GM18505 (cell line): ENCODE results near the gene SH3RF3.

ENCODE experiments used
- ATAC-seq: cut with Tn5 transposase; IDR thresholded peaks from one replicate; pipeline ENCODE4 v1.9.1; 2021; ENCODE audit not compliant: unreplicated experiment
- POLR2A ChIP-seq: IDR thresholded peaks from 4 replicates; pipeline ENCODE4 v1.6.1; 2011; ENCODE audit warnings: borderline replicate concordance; ENCODE audit not compliant: insufficient read depth, insufficient read length; ENCODE audit errors: extremely low read depth

SH3RF3 gene

GRCh38 chr2:109297566-109298490 lies 168.8 kb downstream of the SH3RF3 start:
- no peak for ATAC-seq
- TF ChIP-seq POLR2A: no peak

DNA sequence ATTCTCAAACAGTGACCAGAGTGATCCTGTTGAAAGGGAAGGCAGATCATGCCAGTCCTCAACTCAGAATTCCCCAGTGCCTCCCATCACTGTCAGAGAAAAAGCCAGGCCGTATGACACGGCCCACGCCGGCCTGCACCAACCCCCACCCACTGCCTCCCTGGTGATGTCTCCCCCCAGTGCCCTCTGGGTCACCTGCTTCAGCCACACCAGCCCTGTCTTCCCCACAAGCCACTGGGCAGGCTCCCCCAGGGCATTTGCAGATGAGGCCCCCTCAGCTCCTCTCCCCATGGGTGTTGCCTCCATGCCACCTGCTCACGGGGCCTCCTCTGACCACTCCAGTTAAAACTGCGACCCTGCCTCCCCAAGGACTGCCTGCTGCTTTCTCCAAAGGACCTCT lies 169.8 kb downstream of the SH3RF3 start:
- TF ChIP-seq POLR2A: no peak
- no peak for ATAC-seq

DNA sequence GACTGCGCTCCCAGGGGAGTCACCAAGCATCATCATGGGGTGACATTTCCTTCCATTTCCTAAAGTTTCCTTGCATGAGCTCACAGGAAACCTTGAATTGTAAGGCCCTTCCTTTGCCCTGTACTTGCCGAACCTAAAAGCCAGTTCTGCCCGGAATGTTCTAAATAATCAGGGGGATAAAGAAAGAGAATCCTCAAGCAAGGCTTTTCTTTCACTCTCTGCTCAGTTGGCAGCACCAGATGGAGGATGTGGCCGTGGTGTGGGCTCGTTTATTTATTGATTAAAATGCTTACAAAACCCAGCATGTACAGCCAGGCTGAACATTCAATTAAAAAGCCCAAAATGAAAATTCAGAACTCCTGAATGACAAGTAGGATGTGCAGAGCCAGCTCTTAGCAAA lies 170.5 kb downstream of the SH3RF3 start:
- no peak for ATAC-seq
- TF ChIP-seq POLR2A: no peak

- TF ChIP-seq POLR2A: no peak
- ATAC-seq: no peak
These were observed 171.6 kb downstream of the SH3RF3 start for GRCh38 chr2:109300582-109300981.

DNA sequence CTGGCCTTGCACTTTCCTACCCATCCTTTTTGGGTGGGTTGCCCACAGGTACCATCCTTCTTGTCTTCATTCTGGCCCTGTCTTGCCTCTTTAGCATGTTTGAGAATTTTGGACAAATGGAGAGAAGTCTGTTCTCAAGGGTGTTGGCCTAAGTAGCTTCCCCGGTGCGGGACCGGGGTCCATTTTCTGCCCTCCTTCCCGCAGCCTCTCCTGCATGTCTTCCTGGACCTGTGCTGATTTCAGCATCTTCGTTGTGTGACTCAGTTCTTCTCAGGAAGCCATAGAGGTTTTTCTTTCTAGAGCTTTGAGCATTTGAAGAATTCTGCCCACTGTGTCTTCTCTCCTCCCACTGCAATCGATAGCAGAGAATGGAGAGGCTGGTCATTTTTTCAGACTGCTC lies 172.7 kb downstream of the SH3RF3 start:
- ATAC-seq: no peak
- TF ChIP-seq POLR2A: no peak

- no peak for TF ChIP-seq POLR2A
- no peak for ATAC-seq
These were observed 173.3 kb downstream of the SH3RF3 start for GRCh38 chr2:109302319-109302718.

DNA sequence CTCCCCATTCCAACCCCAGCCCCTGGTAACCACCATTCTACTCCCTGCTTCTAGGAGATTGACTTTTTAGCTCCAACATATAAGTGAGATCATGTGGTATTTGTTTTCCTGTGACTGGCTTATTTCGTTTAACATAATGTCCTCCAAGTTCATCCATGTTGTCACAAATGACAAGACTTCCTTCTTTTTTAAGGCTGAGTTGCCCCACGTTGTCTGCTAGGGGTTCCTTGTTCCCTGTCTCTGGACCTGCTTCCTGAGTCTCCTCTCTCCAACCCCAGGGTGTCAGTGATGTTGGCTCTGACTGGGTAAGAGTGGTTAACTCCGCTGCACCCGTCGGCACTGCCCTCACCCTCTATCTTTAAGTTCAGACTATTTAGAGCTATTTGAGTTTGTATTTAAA lies 175.2 kb downstream of the SH3RF3 start:
- no peak for ATAC-seq
- no peak for TF ChIP-seq POLR2A

- no peak for TF ChIP-seq POLR2A
- ATAC-seq: no peak
These were observed 175.9 kb downstream of the SH3RF3 start for GRCh38 chr2:109304731-109305470.

DNA sequence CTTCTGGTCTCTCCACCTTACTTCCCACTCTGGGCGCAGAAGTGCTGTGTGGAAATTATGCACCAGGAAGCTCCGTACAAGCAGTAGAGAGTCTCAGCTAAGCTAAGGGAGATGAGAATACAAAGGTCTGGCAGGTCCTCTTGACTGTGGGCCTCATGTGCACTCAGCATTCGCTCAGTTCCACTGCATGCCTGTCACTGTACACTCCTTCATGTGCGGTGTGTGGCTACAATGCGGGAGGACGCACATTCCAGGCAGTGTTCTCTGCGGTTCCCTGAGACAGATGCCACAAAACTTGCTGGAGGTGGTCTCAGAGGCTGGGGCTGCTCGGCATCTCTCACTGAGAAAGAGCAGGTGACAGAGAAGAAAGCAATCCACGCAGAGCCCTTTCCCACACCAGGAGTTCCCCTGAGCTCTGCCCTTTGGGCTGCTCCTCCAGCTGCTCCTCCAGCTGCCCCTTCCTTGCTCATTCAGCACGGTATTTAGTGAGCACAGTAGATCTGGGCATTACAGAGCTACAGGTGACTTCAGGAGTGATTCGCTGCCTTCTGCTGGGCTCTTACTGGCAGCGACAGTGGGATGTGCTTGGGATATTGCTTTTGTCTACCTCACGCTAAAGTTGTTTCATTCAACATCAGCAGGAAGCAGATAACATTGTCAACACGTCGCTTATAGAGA lies 176.6 kb downstream of the SH3RF3 start:
- no peak for TF ChIP-seq POLR2A
- no peak for ATAC-seq

DNA sequence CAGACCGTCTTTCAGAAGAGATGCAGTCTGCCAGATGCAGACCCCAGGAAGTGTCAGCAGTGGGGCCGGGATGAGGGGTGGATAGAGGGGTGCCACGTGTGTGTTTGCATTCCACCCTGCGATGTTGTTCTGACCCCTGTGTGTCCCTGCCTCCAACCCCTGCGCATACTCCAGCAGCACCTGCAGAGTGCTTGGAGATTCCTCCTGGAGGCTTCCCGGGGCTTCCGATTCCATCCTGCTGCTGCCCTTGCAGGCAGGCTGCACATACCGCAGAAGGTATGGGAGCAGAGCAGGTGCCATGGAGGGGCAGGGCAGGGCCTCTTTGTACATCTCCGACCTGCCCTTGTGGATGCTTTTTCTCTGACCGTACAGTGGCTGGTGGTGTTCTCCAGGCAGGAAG lies 177.2 kb downstream of the SH3RF3 start:
- TF ChIP-seq POLR2A: no peak
- ATAC-seq: no peak

GRCh38 chr2:109311771-109312170 lies 182.8 kb downstream of the SH3RF3 start:
- TF ChIP-seq POLR2A: no peak
- no peak for ATAC-seq

DNA sequence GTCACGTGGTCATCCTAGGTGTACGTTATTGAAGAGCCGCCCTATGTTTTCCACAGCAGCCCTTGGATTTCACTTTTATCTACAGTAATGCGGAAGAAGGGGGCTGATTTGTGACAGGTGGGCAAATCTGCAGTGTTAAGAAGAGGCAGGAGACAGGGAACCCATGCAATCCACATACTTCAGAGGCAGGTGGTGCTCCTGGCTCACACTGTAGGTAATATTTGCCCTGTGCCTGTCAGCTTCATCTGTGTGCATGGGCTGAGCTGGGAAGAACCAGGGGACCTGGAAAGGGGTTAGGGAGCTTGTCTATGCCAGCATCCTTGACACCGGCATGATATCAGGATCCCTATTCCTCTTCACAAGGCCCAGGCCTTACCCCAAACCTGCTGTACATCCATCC lies 183.9 kb downstream of the SH3RF3 start:
- no peak for TF ChIP-seq POLR2A
- no peak for ATAC-seq

- ATAC-seq: no peak
- no peak for TF ChIP-seq POLR2A
These were observed 184.3 kb downstream of the SH3RF3 start for GRCh38 chr2:109313343-109313742.
